ENCODE results near the gene DPP6.
"Not testable (repeated sequence)": the region's sequence is repeated elsewhere in the genome, so short reads cannot be mapped to it uniquely, and the experiment has no call there.

- TF ChIP-seq, protein P1, sequence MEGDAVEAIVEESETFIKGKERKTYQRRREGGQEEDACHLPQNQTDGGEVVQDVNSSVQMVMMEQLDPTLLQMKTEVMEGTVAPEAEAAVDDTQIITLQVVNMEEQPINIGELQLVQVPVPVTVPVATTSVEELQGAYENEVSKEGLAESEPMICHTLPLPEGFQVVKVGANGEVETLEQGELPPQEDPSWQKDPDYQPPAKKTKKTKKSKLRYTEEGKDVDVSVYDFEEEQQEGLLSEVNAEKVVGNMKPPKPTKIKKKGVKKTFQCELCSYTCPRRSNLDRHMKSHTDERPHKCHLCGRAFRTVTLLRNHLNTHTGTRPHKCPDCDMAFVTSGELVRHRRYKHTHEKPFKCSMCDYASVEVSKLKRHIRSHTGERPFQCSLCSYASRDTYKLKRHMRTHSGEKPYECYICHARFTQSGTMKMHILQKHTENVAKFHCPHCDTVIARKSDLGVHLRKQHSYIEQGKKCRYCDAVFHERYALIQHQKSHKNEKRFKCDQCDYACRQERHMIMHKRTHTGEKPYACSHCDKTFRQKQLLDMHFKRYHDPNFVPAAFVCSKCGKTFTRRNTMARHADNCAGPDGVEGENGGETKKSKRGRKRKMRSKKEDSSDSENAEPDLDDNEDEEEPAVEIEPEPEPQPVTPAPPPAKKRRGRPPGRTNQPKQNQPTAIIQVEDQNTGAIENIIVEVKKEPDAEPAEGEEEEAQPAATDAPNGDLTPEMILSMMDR (IDR thresholded peaks at IDR 0.05; ENCODE audit: insufficient read depth, low read depth, low read length): not testable (repeated sequence)
- TF ChIP-seq EZH2 (IDR thresholded peaks at IDR 0.05; ENCODE audit: insufficient read depth, low read length): not testable (repeated sequence)
These were observed 93.9 kb downstream of the DPP6 start for GRCh38 chr7:154145922-154146706.
